Thoracic aorta (tissue), 2 donors: ENCODE data around the gene LZTR1. TPM values are rescaled to one million over a fixed set of nuclear protein-coding genes. Genes with fewer than 3 reads are reported as not detected.

Experiments
- ATAC-seq: fragments of 150-250 bp; one replicate; pipeline ENCODE4 v1.8.0; 2017; ENCODE audit warnings: low read depth; ENCODE audit not compliant: insufficient number of reproducible peaks, low FRiP score
- DNase-seq: peaks from one replicate; pipeline ENCODE4 v3.0.0-alpha.2; 2020; ENCODE audit warnings: low spot score
- H3K27ac ChIP-seq, 2 donors: fragments of 200-600 bp; sonication (generic); 1 replicate in 1 of 2; 2 replicates in 1 of 2; pipeline ENCODE4 v1.5.1; 2016; ENCODE audit warnings: mild to moderate bottlenecking in 2 of 2, moderate library complexity in 2 of 2
- H3K27me3 ChIP-seq: fragments of 200-600 bp; sonication (generic); replicated peaks from 2 replicates; pipeline ENCODE4 v1.6.0; 2016; ENCODE audit warnings: mild to moderate bottlenecking; ENCODE audit not compliant: insufficient read depth
- H3K36me3 ChIP-seq: fragments of 200-600 bp; sonication (generic); one replicate; pipeline ENCODE4 v1.5.1; 2016
- H3K4me1 ChIP-seq, 2 donors: fragments of 200-600 bp; sonication (generic); 1 replicate in 1 of 2; 2 replicates in 1 of 2; pipeline versions ENCODE4 v1.5.1 to v1.6.0; 2016; ENCODE audit warnings: low read depth in 2 of 2, mild to moderate bottlenecking in 1 of 2; ENCODE audit not compliant: control insufficient read depth in 1 of 2
- H3K4me3 ChIP-seq: fragments of 200-600 bp; sonication (generic); 2 replicates; pipeline ENCODE4 v1.5.1; 2016; ENCODE audit warnings: mild to moderate bottlenecking
- H3K9me3 ChIP-seq: fragments of 200-600 bp; sonication (generic); 2 replicates; pipeline ENCODE4 v1.5.1; 2016
- total RNA-seq, 2 donors: library from RNA; depleted of rRNA; stranded (reverse); fragments of >200 nt; gene quantifications; one replicate each; pipeline versions ENCODE4 v1.1.0 to v1.2.3, GENCODE V29; 2016
- TF ChIP-seq, protein P1 (sequence below): fragments of 200-600 bp; sonication (generic); IDR thresholded peaks from one replicate; pipeline ENCODE4 v1.5.1; 2019; ENCODE audit warnings: antibody characterized with exemption

LZTR1 gene
- total RNA-seq, 2 donors from 2014 or later = 96.2 to 105 TPM

DNA sequence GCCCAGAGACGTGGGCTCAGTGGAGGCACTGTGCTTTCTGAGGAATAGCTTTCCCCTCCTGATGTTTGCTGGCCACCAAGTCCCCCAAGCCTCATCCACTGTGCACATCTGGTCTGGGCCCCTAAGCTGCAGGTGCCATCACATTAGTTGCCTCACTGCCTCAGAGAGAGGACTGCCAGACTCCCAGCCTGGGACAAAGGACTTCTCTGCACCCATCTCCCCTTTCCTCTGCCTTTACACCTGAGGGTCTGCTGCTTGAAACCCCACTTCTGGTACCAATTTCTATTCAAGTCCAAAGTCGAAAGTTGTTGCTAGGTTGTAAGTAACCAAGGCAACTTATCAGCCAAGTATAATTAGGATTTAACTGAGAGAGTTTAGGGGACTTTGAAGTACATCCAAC, 3.7 kb upstream of the LZTR1 start:
- H3K9me3 ChIP-seq = peaks cover 7% of the 10 kb centered on the region
- DNase-seq (no peak), ATAC-seq (no peak)
- H3K4me3 ChIP-seq = no peak overlapping the region
- H3K27ac ChIP-seq = no peak overlapping the region
- TF ChIP-seq, protein P1, sequence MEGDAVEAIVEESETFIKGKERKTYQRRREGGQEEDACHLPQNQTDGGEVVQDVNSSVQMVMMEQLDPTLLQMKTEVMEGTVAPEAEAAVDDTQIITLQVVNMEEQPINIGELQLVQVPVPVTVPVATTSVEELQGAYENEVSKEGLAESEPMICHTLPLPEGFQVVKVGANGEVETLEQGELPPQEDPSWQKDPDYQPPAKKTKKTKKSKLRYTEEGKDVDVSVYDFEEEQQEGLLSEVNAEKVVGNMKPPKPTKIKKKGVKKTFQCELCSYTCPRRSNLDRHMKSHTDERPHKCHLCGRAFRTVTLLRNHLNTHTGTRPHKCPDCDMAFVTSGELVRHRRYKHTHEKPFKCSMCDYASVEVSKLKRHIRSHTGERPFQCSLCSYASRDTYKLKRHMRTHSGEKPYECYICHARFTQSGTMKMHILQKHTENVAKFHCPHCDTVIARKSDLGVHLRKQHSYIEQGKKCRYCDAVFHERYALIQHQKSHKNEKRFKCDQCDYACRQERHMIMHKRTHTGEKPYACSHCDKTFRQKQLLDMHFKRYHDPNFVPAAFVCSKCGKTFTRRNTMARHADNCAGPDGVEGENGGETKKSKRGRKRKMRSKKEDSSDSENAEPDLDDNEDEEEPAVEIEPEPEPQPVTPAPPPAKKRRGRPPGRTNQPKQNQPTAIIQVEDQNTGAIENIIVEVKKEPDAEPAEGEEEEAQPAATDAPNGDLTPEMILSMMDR = no peak
- peaks cover 12 to 29% of the 10 kb centered on the region in 2 donors for H3K4me1 ChIP-seq
- H3K27me3 ChIP-seq = no peaks in the 10 kb centered on the region
- H3K36me3 ChIP-seq = no peaks in the 10 kb centered on the region

DNA sequence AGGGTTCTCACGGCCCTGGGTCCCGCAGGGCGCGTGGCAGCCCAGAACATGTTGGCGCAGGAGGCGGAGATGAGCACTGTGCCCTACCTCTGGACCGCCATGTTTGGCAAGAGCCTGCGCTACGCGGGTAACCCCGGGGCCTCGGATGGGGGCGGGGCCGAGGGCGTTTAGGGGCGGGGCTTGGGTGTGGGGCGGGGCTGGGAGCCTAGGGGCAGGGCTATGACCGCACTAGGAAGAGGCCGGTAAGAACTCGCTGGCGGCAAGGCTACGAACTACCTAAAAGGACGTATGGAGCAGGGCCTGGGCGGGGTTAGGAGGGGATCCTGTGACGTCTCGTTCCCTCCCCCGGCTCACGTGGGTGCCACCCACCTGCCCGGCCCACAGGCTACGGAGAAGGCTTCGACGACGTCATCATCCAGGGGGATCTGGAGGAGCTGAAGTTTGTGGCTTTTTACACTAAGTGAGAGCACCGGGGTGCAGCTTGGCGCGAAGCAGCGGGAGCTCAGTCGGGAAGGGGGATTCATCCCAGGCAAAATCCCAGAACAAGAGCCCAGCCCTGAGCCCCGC, 2.8 kb upstream of the LZTR1 start:
- TF ChIP-seq, protein P1 = no peak
- H3K4me3 ChIP-seq = peak overlapping the region; percentile 57
- ATAC-seq (no peak), DNase-seq (no peak)
- H3K9me3 ChIP-seq = peaks cover 7% of the 10 kb centered on the region
- H3K27me3 ChIP-seq = no peaks in the 10 kb centered on the region
- peaks cover 12 to 33% of the 10 kb centered on the region in 2 donors for H3K4me1 ChIP-seq
- H3K36me3 ChIP-seq = no peaks in the 10 kb centered on the region
- H3K27ac ChIP-seq = no peak overlapping the region

DNA sequence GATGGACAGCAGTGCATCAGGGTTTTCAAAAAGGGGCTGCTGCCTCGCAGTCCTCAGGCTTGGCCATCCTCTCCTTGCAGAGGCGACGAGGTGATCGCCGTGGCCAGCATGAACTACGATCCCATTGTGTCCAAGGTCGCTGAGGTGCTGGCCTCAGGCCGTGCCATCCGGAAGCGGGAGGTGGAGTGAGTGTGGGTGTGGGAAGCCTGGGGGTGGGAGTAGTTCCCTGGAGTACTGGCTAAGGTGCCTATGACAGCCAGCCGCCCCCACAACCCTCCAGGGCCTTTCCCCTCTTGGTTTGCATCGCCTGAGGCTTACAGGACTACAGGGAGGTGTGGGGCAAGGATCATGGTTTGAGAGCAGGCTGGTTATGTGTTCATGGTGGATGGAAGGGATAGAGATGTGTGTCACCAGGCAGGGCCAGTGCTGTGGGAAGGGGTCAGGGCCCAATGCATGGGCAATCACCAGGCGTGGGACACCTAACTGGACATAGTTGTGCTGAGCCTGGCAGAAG, 2.1 kb upstream of the LZTR1 start:
- DNase-seq (no peak), ATAC-seq (no peak)
- TF ChIP-seq, protein P1 = no peak
- Histone ChIP-seq H3K27ac (no peak overlapping the region), H3K4me3 (peak overlapping the region; percentile 57), H3K36me3 (no peaks in the 10 kb centered on the region), H3K27me3 (no peaks in the 10 kb centered on the region), H3K4me1 (peaks cover 12 to 33% of the 10 kb centered on the region in 2 donors), H3K9me3 (peaks cover 7% of the 10 kb centered on the region)

DNA sequence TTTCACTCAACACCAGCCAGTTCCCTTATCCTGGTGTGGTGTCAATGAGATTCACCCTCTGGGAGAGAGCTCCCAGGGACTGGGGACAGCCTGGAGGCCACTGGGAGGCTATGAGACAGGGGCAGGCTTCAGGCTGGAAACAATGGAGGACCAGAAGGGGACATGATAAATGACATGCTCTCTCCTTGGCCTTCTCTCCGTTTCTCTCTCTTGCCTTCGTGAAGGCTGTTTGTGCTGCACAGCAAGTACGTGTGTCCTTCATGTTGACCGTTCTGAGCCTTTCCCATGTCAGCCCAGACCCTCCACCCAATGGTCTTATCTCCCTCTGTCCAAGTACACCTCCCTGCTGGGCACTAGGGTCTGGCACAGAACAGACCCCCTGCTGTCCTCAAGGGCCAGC, 1.6 kb upstream of the LZTR1 start:
- Histone ChIP-seq H3K4me3 (no peak overlapping the region), H3K4me1 (peaks cover 12 to 33% of the 10 kb centered on the region in 2 donors), H3K27ac (no peak overlapping the region), H3K27me3 (no peaks in the 10 kb centered on the region), H3K9me3 (peaks cover 7% of the 10 kb centered on the region), H3K36me3 (no peaks in the 10 kb centered on the region)
- DNase-seq = no peak
- TF ChIP-seq, protein P1 = no peak
- no peak for ATAC-seq

DNA sequence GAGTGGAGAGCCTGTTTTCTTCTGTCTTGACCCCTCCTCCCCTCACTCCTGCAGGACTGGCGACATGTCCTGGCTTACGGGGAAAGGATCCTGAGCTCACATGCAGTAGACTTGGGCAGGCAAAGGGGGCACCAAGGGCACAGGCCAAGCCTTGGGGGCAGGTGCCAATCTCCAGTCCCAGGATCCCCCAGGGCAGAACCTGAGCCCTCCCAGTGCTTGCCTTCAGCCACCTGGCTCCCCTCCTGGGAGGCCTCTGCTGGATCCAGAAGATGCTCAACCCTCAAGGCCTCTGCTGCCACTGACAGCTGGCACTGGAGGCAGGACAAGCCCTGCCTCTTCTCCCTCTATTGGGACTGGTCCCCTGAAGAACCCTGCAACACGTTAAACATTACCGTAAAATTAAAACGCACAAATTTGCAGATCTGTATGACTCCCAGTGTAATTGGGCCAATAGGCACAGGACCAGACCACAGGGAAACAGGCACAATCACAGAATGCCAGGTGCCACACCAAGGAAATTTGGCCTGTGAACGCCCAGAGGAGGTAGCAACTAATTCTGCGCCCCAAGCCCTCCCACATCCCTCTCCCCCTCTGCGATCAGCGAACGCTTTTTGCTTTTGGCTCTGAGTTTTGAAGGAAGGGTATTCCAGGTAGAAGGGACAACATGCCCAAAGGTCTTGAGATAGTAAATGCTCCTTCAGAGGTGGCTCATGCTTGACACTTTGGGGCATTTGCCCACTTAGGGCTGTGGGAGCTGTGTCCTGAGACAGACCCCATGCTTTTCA, 967 bp upstream of the LZTR1 start:
- peak overlapping the region; percentile 85 for H3K4me3 ChIP-seq
- peak overlapping the region; percentile 77 to 78 for H3K27ac ChIP-seq
- H3K36me3 ChIP-seq = no peaks in the 10 kb centered on the region
- H3K9me3 ChIP-seq = peaks cover 7% of the 10 kb centered on the region
- no peaks in the 10 kb centered on the region for H3K27me3 ChIP-seq
- TF ChIP-seq, protein P1 = no peak
- peaks cover 12 to 33% of the 10 kb centered on the region in 2 donors for H3K4me1 ChIP-seq
- ATAC-seq = no peak
- no peak for DNase-seq
